Measurements from ENCODE around the gene ARMH3.

DNA sequence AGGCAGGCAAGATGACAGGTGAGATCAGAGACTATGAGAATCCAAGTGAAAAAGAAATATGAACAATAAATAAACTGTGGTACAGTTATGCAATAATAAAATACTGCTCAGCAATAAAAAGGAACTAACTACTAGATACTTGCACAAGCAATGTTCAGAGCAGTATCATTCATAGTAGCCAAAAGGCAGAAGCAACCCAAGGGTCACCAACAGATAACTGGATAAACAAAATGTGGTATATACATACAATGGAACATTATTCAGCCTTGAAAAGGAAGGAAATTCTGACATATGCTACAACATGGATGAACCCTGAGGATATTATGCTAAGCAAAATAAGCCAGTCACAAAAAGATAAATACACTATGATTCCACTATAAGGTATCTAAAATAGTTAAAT lies 135.4 kb downstream of the ARMH3 start:
- TF ChIP-seq SIN3A (IDR thresholded peaks at IDR 0.05; ENCODE audit: borderline replicate concordance, insufficient read depth, low read length) (no peak), POLR2AphosphoS5 (IDR thresholded peaks at IDR 0.05; ENCODE audit: low read depth, low read length) (no peak)

All from PFSK-1 (cell line).